GF-D8 (cell line): ENCODE data around the gene NCK1.
"Not testable (repeated sequence)": the region's sequence is repeated elsewhere in the genome, so short reads cannot be mapped to it uniquely, and the experiment has no call there.

Source experiments
- DNase-seq: peaks from one replicate; lab custom pipeline; 2025; lab: John Stamatoyannopoulos, UW

The NCK1 gene

DNA sequence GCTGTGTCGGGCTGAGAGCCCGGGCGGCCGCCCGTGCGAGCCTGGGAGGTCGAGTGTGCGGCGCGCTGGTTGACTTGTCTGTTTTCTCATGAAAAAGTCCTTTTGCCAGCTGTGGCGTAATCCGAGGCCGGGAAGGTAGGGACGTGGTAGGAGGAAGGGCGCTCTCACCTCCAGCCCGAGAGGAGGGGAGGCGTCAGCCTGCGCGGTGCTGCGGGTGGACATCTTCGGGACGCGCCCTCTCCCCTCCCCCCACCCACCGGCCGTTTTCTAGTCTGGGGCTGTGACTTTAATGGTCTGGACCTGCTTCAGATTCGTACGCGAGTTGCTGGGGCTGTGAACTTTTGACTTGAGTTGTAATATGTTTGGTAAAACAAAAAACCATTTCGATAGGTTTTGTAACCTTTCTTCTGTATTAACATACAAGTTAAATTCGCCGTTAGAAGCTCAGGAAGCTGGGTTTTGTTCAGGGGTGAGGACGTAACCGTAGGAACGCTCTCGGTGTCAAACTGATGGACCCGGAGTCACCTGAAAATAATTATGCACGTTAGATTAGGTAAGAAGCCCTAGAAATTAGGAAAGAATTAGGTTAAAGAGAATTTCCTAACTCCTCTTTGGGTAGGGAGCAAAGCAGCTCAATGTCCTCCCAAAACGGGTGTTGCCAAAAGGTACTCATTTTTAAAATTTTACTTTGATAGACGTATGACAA lies 762 bp downstream of the NCK1 start:
- DNase-seq, result peak; percentile 15

DNA sequence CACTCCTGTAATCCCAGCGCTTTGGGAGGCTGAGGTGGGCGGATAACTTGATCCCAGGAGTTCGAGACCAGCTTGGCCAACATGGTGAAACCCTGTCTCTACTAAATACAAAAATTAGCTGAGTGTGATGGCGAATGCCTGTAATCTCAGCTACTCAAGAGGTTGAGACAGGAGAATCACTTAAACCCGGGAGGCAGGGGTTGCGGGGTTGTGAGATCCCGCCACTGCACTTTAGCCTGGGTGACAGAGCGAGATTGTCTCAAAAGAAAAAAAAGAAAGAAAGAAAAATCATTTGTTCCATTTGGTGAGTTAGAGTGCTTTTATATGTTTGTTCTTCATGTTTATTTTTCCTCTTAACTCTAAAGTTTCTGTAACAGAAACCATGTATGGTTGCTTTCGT lies 7.3 kb downstream of the NCK1 start:
- no peak for DNase-seq

DNA sequence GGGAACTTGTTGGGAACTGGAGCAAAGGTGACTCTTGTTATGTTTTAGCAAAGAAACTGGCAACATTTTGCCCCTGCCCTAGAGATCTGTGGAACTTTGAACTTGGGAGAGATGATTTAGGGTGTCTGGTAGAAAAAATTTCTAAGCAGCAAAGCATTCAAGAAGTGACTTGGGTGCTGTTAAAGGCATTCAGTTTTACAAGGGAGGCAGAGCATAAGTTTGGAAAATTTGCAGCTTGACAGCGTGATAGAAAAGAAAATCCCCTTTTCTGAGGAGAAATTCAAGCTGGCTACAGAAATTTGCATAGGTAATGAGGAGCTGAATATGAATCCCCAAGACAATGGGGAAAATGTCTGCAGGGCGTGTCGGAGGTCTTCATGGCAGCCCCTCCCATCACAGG lies 10.2 kb downstream of the NCK1 start:
- DNase-seq, result not testable (repeated sequence)

DNA sequence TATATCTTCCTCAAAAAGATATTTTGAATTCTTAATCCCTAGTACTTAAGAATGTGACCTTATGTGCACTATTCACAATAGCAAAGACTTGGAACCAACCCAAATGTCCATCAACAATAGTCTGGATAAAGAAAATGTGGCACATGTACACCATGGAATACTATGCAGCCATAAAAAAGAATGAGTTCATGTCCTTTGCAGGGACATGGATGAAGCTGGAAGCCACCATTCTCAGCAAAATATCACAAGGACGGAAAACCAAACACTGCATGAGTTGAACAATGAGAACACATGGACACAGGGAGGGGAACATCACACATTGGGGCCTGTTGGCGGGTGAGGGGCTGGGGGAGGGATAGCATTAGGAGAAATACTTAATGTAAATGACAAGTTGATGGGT lies 17.5 kb downstream of the NCK1 start:
- not testable (repeated sequence) for DNase-seq

DNA sequence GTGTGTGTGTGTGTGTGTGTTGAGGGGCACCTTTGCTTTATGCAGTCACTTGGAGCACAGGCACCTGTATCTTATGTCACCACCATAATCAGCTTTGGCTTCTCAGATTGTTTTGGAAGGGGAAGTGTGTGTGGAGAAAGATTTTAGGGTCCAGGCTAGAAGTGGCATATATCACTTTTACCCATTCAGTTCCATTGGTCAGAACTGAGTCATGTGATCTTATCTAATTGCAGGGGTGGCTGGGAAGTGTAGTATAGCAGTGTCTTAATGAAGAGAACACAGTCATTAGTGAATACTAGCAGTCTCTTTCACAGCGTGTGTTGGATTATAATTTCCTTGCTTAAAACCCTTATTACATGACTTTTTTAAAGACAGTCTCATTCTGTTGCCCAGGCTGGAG lies 20.6 kb downstream of the NCK1 start:
- no peak for DNase-seq

DNA sequence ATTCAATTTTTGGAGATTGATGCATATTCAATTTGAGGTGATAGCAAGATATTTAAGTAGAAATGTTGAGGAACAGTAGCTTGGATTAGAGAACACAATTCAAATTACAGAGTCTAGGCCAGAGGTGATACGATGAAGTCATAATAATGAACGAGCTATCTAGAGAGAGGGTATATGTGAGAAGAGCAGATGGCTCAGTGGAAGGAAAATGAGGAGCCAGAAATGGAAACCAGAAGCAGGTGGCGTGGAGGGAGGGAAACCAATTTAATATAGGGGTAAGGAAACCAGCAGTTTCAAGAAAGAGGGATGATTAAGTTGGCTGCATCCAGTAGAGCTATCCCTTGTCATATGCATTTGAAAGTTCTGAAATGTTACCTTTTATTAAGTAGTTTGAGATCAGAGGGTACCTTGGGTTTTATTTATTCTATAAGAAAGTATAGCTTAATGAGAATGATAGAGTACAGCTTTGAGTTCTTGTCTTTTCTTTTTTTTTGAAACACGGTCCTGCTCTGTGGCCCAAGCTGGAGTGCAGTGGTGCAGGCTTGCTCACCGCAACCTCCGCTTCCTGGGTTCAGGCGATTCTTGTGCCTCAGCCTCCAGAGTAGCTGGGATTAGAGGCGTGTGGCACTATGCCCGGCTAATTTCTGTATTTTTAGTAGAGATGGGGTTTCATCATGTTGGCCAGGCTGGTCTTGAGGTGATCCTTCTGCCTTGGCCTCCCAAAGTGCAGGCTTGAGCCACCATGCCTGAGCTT lies 22.1 kb downstream of the NCK1 start:
- no peak for DNase-seq

DNA sequence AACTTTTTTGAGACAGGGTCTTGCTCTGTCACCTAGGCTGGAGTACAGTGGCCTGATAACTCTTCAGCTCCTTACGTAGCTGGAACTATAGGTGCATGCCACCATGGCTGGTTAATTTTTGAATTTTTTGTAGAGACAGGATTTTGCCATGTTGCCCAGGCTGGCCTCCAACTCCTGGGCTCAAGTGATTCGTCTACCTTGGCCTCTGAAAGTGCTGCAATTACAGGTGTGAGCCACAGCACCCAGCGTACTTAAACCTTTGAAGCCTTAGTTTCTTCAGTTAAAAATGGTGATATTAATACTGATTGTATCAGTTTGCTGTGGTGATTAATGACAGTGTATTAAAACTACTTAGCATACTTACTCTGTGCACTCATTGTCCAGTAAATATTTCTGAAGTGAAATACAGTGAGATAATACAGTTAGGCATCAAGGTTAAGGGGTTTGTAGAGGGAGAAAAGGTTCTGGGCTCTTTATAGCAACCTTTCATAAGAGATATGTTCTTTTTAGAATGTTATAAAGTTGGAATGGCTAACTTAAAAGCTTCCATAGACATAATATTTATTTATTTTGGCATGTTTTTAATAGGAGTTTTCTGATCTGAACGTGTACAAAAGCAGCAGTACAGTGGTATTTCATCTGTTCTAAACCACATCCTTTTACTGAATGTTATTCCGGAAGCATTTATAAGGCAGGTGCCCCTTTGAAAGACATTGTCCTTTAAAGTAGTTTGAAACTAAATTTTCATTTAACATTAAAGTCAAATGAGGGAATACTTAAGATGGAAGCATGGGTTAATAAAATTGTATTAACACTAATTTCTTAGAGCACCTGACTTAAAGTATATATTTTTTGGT lies 23.6 kb downstream of the NCK1 start:
- no peak for DNase-seq

DNA sequence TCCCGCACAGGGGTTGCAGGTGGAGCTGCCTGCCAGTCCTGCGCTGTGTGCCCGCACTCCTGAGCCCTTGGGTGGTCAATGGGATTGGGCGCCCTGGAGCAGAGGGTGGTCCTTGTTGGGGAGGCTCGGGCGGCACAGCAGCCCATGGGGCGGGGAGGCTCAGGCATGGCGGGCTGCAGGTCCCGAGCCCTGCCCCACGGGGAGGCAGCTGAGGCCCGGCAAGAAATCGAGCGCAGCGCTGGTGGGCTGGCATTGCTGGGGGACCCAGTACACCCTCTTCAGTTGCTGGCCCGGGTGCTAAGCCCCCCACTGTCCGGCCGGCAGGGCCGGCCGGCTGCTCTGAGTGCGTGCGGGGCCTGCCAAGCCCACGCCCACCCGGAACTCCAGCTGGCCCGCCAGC lies 27.9 kb downstream of the NCK1 start:
- DNase-seq, result no peak

DNA sequence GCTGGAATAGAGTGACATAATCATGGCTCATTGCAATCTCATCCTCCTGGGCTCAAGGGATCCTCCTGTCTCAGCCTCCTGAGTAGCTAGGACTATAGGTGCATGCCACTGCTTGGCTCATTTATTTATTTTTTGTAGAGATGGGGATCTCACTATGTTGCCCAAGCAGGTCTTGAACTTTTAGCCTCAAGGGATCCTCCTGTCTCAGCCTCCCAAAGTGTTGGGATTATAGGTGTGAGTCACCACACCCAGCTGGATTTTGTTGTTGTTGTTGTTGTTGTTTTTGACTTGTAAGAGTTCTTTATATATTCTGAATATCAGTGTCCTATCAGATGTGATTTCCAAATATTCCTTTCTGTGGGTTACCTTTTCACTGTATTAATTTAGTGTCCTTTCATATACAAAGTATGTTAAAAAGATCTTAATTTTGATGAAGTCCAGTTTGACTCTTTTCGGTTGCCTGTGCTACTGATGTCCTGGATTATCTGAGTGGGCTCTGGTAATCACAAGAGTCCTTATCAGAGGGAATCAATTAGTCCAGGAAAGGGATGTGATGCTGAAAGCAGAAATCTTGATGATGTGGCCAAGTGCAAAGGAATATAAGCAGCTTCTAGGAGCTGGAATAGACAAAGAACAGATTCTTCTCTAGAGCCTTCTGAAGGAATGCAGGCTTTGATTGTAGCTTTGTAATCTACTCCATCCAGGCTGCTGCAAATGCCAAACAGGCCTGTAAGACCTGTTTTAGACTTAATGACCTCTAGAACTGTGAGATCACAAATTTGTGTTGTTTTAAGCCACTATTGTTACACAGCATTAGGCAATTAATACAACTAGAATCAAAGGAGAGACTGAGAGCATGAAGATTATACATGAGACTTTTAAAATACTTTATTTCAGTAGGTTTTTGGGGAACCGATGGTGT lies 30.2 kb downstream of the NCK1 start:
- no peak for DNase-seq

DNA sequence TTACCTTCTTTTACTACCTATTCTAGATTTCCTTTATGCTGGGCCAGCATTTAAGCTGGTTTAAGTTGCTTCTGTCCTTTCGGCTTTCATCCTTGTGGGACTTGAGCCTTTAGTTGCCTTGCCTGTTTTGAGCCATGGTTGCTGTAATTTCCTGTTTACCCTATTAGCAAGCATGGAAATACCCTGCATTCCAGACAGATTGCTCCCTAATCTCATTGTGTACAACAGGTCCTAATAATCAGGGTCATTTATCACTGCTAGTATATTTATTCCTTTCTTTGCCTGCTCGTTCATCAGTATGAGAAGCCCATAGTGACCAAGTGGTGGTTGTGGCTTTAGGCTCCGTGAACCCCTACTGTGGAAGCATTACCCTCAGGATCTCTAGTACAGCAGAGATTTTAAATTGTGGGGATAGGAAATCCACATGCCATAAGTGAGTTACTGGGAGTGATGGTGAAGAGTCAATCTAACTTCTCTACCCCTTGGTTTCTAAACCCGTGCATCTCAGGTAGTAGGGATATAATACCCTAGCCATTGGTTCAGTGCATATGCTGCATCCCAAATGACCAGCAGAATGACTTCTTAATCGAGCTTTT lies 31.9 kb downstream of the NCK1 start:
- DNase-seq, result no peak

DNA sequence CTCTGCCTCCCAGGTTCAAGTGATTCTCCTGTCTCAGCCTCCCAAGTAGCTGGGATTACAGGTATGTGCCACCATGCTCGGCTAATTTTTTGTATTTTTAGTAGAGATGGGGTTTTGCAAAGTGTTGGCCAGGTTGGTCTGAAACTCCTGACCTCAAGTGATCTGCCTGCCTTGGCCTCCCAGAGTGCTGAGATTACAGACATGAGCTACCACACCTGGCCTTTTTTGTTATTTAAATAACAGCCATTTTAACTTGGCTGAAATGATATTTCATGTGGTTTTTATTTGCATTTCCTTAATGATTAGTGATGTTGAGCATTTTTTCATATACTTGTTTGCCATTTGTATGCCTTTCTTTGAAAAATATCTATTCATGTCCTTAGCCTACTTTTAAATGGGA lies 35.2 kb downstream of the NCK1 start:
- not testable (repeated sequence) for DNase-seq

DNA sequence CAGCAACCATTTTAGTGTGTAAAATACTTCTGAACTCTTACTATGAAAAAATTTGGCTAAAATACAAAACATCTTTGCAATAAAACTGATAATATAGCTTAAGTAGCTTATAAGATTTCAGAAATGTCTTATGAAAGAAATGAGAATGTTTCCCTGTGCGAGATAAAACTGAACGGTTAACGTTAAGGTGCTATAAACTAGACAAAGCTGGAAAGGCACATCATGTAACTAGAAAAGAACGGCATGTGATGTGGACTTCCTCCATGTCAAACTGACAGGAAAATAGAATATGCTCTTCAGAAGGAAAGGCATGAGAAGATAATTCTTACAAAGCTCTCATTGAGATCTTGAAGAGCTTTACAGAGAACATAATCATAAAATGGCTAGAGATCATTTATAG lies 36.5 kb downstream of the NCK1 start:
- no peak for DNase-seq

DNA sequence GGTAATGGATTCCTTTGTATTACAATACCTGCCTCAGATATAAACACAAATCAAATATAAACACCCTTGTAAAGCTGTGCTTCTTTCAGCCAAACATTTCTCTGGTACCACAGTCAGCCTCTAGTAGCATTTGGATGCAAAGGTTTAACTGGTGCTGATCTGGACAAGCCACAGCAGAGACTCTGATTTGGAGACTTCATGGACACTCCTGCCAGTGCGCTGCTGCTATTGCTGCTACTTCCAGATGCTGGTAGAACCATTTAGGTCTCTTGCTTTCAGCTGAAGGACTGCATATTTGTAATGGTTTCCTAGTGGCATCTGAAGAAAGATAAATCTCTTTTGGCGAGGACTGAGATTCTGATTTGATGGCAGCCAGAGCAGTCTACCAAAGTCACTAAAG lies 36.9 kb downstream of the NCK1 start:
- no peak for DNase-seq

DNA sequence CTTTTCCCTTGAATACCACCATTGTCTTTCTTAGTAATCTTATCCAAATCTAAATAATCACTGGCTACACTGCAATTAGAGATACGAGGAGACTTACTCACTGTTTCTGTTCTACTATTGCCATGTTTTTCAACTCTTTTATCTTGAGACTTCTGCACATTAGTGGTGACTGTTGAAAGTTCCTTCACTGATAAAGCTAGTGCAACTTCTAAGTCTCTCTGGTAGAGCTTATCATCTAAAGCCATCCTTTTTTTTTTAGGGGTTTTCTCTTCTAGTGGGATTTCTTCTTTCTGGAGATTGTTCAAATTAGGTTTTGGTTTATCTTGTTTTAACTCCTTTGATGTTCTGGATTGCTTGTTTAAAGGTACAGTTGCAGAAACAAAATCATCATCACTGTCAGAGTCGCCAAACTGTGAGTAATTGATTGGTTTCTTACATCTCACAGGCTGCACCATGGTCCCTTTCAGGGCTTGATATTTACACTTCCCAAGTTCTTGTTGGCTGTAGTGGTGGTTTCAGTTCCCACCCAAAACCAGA lies 37.7 kb downstream of the NCK1 start:
- no peak for DNase-seq

DNA sequence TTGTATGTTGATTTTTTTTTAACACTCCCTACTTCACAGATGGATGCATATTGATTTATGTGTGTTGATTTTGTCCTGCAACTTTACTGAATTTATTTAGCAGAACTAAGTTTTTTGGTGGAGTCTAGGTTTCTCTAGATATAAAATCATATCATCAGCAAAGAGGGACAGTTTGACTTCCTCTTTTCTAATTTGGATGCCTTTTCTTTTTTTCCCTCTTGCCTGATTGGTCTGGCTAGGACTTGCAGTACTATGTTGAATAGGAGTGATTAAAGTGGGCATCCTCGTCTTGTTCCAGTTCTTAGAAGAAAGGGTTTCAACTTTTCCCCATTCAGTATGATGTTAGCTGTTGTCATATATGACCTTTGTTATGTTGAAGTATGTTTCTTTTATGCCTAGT lies 38.7 kb downstream of the NCK1 start:
- DNase-seq, result not testable (repeated sequence)

DNA sequence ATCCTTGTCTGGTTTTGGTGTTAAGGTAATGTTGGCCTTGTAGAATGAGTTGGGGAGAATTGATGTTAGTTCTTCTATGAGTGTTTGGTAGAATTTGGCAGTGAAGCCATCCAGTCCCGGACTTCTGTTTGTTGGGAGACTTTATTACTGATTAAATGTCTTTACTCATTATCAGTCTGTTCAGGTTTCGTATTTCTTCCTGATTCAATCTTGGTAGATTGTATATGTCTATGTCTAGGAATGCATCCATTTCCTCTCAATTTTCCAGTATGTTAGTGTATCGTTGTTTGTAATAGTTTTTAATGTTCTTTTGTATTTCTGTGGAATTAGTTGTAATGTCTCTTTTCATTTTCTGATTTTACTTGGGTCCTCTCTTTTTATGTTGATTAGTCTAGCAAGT lies 39.4 kb downstream of the NCK1 start:
- DNase-seq, result no peak

DNA sequence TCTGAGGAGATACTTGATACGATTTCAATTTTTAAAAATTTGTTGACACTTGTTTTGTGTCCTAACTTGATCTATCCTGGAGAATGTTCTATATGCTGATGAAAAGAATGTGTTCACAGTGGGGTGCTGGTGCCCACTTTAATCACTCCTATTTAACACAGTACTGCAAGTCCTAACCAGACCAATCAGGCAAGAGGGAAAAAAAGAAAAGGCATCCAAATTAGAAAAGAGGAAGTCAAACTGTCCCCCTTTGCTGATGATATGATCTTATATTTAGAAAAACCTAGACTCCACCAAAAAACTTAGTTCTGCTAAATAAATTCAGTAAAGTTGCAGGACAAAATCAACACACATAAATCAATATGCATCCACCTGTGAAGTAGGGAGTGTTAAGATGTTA lies 40.5 kb downstream of the NCK1 start:
- peak; percentile 15 for DNase-seq

DNA sequence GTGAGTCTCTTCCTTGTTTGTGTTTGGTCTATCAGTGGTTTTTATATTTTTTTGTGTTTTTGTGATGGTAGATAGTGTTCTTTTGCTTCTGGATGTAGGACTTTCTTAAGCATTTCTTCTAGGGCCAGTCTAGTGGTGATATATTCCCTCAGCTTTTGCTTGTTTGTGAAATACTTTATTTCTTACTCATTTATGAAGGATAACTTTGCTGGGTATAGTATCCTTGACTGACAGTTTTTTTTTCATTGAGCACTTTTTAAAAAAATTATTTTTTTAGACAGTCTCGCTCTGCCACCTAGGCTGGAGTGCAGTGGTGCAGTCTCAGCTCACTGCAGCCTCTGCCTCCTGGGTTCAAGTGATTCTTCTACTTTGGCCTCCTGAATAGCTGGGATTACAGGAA lies 41.9 kb downstream of the NCK1 start:
- DNase-seq, result no peak

DNA sequence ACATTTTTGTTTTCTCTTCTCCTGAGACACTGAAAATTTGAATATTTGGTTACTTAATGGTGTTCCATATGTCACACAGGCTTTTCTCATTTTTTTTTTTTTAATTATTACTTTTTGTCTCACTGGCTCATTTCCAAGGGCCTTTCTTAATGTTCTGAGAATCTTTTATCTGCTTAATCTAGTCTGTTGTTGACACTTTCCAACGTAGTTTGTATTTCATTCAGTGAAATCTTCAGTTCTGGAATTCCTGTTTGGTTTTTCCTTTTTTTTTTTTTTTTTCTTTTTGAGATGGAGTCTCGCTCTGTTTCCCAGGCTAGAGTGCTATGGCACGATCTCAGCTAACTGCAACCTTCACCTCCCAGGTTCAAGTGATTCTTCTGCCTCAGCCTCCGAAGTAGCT lies 42.7 kb downstream of the NCK1 start:
- DNase-seq, result no peak

DNA sequence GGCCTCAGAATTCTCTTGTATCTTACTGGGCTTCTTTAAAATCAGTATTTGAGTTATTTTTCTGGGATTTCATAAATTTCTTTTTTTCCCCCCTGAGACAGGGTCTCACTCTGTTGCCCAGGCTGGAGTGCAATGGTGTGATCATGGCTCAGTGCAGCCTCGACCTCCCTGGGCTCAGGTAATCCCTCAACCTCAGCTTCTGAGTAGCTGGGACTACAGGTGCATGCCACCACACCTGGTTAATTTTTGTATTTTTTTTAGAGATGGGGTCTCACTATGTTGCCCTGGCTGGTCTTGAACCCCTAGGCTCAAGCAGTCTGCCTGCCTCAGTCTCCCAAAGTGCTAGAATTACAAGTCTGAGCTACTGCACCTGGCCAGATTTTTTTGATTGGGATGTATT lies 43.5 kb downstream of the NCK1 start:
- DNase-seq, result no peak

DNA sequence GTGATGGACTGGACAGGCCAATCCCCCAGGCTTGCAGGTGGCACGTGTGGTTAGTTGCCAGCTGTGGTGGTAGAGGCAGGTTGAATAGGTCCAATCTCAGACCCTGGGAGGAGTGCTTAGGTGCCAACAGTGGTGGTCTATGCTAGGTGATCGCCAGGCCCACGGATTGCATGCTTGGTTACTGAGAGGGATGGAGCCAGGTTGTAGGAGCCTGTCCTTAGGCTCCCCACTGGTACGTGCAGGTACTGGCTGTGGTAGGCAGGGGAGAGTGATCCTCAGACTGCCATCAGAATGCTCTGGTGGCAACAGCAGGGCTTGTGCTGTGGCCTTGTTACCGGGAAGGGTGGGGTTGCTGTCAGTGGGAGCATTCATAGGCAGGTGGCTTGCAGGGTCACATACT lies 44.7 kb downstream of the NCK1 start:
- no peak for DNase-seq
